K562 (cell line): ENCODE data around the gene POLD2. TPM values are rescaled to one million over a fixed set of nuclear protein-coding genes. Genes with fewer than 3 reads are reported as not detected.

Source experiments
- BHLHE40 ChIP-seq: IDR thresholded peaks from 2 replicates; pipeline ENCODE4 v1.6.1; 2011; ENCODE audit warnings: low read length, improper control_type of control experiment
- CCAR2 ChIP-seq: fragments of 200-400 bp; formaldehyde crosslinking; IDR thresholded peaks from 2 replicates; pipeline ENCODE4 v1.6.1; 2017; ENCODE audit warnings: mild to moderate bottlenecking, low read depth, low read length
- CEBPB ChIP-seq: fragments of 450-650 bp; IDR thresholded peaks from 2 replicates; pipeline ENCODE4 v1.6.1; 2016; ENCODE audit warnings: missing genetic modification characterization, missing compliant biosample characterization
- CHD4 ChIP-seq: fragments of 200-600 bp; sonication (generic); IDR thresholded peaks from 3 replicates; pipeline ENCODE4 v1.6.1; 2012; ENCODE audit warnings: low read depth, mild to moderate bottlenecking, mixed read lengths, low read length, inconsistent platforms; ENCODE audit not compliant: insufficient read depth, insufficient replicate concordance, poor library complexity, severe bottlenecking
- DACH1 ChIP-seq: fragments of 450-650 bp; IDR thresholded peaks from 2 replicates; pipeline ENCODE4 v1.6.1; 2018; ENCODE audit not compliant: partially characterized antibody
- DMBX1 ChIP-seq: fragments of 250-450 bp; sonication (Bioruptor Pico); IDR thresholded peaks from 2 replicates; pipeline ENCODE4 v1.8.0; 2022; ENCODE audit warnings: inconsistent platforms, mild to moderate bottlenecking, moderate library complexity, borderline replicate concordance
- GATAD2B ChIP-seq: fragments of 450-650 bp; IDR thresholded peaks from 2 replicates; pipeline ENCODE4 v1.6.1; 2017; ENCODE audit warnings: mild to moderate bottlenecking, borderline replicate concordance
- KDM4B ChIP-seq, 2 experiments: fragments of 450-650 bp in 1 of 2; sonication (generic) in 1 of 2; IDR thresholded peaks; 2 replicates each; pipeline ENCODE4 v1.6.1; 2016 to 2017; ENCODE audit warnings: borderline replicate concordance in 2 of 2, antibody characterized with exemption in 1 of 2, low read depth in 1 of 2, mild to moderate bottlenecking in 1 of 2
- KLF13 ChIP-seq: fragments of 450-650 bp; IDR thresholded peaks from 2 replicates; pipeline ENCODE4 v1.6.1; 2016; ENCODE audit warnings: missing genetic modification characterization, low read depth, mild to moderate bottlenecking, missing compliant biosample characterization, moderate library complexity, borderline replicate concordance
- MYNN ChIP-seq, 2 experiments: sonication (generic); formaldehyde crosslinking in 1 of 2; IDR thresholded peaks; 2 replicates each; pipeline versions ENCODE4 v1.5.0 to v1.6.1; 2016 to 2020; ENCODE audit warnings: antibody characterized with exemption in 1 of 2, missing genetic modification reagents in 1 of 2
- NCOA1 ChIP-seq: fragments of 450-650 bp; IDR thresholded peaks from 2 replicates; pipeline ENCODE4 v1.6.1; 2016; ENCODE audit warnings: low read depth
- SOX6 ChIP-seq: fragments of 450-650 bp; IDR thresholded peaks from 2 replicates; pipeline ENCODE4 v1.6.1; 2014; ENCODE audit warnings: mild to moderate bottlenecking
- SREBF1 ChIP-seq: fragments of 150-350 bp; IDR thresholded peaks from 2 replicates; pipeline ENCODE4 v1.6.1; 2014; ENCODE audit warnings: antibody characterized with exemption, low read depth, low read length, borderline replicate concordance
- SRF ChIP-seq, 2 experiments: fragments of 250-450, 450-650 bp in 1 of 2; sonication (Bioruptor Pico) in 1 of 2; sonication (generic) in 1 of 2; formaldehyde crosslinking; IDR thresholded peaks; 2 replicates each; pipeline versions ENCODE4 v1.5.0 to v1.5.1; 2020 to 2022; ENCODE audit warnings: mild to moderate bottlenecking in 1 of 2, missing genetic modification reagents in 1 of 2
- SRSF1 ChIP-seq: fragments of 200-400 bp; formaldehyde crosslinking; IDR thresholded peaks from 2 replicates; pipeline ENCODE4 v1.6.1; 2017; ENCODE audit warnings: mild to moderate bottlenecking, low read depth, low read length, moderate library complexity
- ZBTB1 ChIP-seq: sonication (generic); formaldehyde crosslinking; IDR thresholded peaks from 2 replicates; pipeline ENCODE4 v1.8.1; 2023; ENCODE audit warnings: missing genetic modification reagents, low read depth, mild to moderate bottlenecking, borderline replicate concordance
- ZKSCAN3 ChIP-seq: fragments of 250-450 bp; sonication (Bioruptor Pico); IDR thresholded peaks from 2 replicates; pipeline ENCODE4 v1.4.0; 2020
- ZNF444 ChIP-seq: fragments of 250-450 bp; sonication (Bioruptor Pico); IDR thresholded peaks from 2 replicates; pipeline ENCODE4 v1.4.0; 2020; ENCODE audit warnings: mild to moderate bottlenecking, moderate library complexity
- polyA plus RNA-seq, 8 experiments: library from polyadenylated mRNA; depleted of rRNA in 4 of 8; stranded (reverse) in 5 of 8; unstranded in 3 of 8; fragments of >200 nt; fragmentation: Nextera tagmentation in 2 of 8; fragmentation: Illumina TruSeq in 1 of 8; extraction: Ambion mirVana in 2 of 8; extraction: Trizol in 1 of 8; gene quantifications; 2 replicates each; pipeline versions ENCODE4 v1.2.1 to v1.2.3, GENCODE V29; 2011 to 2014; ENCODE audit warnings: inconsistent platforms in 1 of 8, missing spikeins in 1 of 8
- total RNA-seq, 7 experiments: library from RNA; depleted of rRNA in 6 of 7; stranded (reverse); fragments of >200 nt in 6 of 7; fragmentation: Illumina TruSeq in 2 of 7; extraction: Trizol in 2 of 7; gene quantifications; 2 replicates each; pipeline versions ENCODE4 v1.2.1 to v1.2.3, GENCODE V29; 2011 to 2021; ENCODE audit warnings: low replicate concordance in 1 of 7
- TF ChIP-seq, protein P1 (sequence below): fragments of 250-450 bp; sonication (Bioruptor Pico); IDR thresholded peaks from 2 replicates; pipeline ENCODE4 v1.5.0; 2021
- TF ChIP-seq, protein P2 (sequence below): sonication (generic); formaldehyde crosslinking; IDR thresholded peaks from 2 replicates; pipeline ENCODE4 v1.8.1; 2022; ENCODE audit warnings: missing genetic modification reagents
- TF ChIP-seq, protein P3 (sequence below): fragments of 200-400 bp; formaldehyde crosslinking; IDR thresholded peaks from 2 replicates; pipeline ENCODE4 v1.6.1; 2017; ENCODE audit warnings: mild to moderate bottlenecking, low read depth, low read length, moderate library complexity

Gene POLD2
- total and polyA plus RNA-seq, 9 of the 15 experiments (the other 6 are each of a cell fraction or from before 2014, with no cell fraction given) = 29.7 to 259 (median 225) TPM

DNA sequence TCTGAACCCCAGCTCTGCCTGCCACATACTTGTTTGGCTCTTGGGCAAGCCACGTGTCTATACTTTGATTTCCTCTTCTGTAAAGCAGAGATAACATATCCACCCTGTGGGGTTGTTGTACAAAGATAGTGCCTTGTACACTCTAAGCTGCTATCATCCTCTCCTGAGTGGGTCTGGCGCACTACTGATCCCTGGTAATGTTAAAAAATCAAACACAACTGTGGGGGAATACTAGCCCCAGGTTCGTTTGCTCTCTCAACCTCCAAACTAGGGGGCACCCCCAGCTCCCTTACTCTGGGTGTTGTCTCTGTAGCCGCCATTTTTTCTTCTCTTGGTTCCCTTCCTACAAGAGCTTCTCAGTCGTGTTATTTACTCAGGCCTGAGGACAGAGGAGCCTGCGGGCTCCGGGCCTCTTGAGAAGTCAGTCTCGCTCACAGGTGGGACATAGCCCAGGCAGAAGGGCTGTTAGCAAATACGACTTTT, 42.0 kb downstream of the POLD2 start (continued):
- TF ChIP-seq MYNN (IDR thresholded peaks at IDR 0.05) (peak; percentile 87), MYNN (CRISPR knock-in tag; IDR thresholded peaks at IDR 0.05) (no peak), ZKSCAN3 (CRISPR knock-in tag) (no peak), GATAD2B (peak; percentile 79), CCAR2 (no peak), SOX6 (peak; percentile 92), DACH1 (no peak), ZBTB1 (CRISPR knock-in tag) (no peak), KLF13 (no peak), SRF (CRISPR knock-in tag; IDR thresholded peaks at IDR 0.05) (no peak), KDM4B (IDR thresholded peaks at IDR 0.05; ENCODE audit: borderline replicate concordance in 2 of 2, low read depth in 1 of 2) (no peak), CHD4 (no peak), SREBF1 (no peak), CEBPB (tag) (no peak), SRSF1 (no peak), DMBX1 (CRISPR knock-in tag) (peak; percentile 82), BHLHE40 (peak; percentile 93), ZNF444 (CRISPR knock-in tag) (no peak), NCOA1 (peak; percentile 68; the same call in 1 of the 2 replicates)
- TF ChIP-seq, protein P1, sequence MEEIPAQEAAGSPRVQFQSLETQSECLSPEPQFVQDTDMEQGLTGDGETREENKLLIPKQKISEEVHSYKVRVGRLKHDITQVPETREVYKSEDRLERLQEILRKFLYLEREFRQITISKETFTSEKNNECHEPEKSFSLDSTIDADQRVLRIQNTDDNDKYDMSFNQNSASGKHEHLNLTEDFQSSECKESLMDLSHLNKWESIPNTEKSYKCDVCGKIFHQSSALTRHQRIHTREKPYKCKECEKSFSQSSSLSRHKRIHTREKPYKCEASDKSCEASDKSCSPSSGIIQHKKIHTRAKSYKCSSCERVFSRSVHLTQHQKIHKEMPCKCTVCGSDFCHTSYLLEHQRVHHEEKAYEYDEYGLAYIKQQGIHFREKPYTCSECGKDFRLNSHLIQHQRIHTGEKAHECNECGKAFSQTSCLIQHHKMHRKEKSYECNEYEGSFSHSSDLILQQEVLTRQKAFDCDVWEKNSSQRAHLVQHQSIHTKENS (CRISPR knock-in tag) = no peak
- TF ChIP-seq, protein P2, sequence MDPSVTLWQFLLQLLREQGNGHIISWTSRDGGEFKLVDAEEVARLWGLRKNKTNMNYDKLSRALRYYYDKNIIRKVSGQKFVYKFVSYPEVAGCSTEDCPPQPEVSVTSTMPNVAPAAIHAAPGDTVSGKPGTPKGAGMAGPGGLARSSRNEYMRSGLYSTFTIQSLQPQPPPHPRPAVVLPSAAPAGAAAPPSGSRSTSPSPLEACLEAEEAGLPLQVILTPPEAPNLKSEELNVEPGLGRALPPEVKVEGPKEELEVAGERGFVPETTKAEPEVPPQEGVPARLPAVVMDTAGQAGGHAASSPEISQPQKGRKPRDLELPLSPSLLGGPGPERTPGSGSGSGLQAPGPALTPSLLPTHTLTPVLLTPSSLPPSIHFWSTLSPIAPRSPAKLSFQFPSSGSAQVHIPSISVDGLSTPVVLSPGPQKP = no peak
- TF ChIP-seq, protein P3, sequence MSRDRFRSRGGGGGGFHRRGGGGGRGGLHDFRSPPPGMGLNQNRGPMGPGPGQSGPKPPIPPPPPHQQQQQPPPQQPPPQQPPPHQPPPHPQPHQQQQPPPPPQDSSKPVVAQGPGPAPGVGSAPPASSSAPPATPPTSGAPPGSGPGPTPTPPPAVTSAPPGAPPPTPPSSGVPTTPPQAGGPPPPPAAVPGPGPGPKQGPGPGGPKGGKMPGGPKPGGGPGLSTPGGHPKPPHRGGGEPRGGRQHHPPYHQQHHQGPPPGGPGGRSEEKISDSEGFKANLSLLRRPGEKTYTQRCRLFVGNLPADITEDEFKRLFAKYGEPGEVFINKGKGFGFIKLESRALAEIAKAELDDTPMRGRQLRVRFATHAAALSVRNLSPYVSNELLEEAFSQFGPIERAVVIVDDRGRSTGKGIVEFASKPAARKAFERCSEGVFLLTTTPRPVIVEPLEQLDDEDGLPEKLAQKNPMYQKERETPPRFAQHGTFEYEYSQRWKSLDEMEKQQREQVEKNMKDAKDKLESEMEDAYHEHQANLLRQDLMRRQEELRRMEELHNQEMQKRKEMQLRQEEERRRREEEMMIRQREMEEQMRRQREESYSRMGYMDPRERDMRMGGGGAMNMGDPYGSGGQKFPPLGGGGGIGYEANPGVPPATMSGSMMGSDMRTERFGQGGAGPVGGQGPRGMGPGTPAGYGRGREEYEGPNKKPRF = no peak
